GM18505 (cell line): Measurements from ENCODE around the gene PFN1.

Experiments used
- ATAC-seq: cut with Tn5 transposase; IDR thresholded peaks from one replicate; pipeline ENCODE4 v1.9.1; 2021; ENCODE audit not compliant: unreplicated experiment
- POLR2A ChIP-seq: IDR thresholded peaks from 4 replicates; pipeline ENCODE4 v1.6.1; 2011; ENCODE audit warnings: borderline replicate concordance; ENCODE audit not compliant: insufficient read depth, insufficient read length; ENCODE audit errors: extremely low read depth

Gene PFN1

GRCh38 chr17:4945176-4945943 lies 3.0 kb downstream of the PFN1 start:
- peak; percentile 73 for TF ChIP-seq POLR2A
- ATAC-seq: no peak

DNA sequence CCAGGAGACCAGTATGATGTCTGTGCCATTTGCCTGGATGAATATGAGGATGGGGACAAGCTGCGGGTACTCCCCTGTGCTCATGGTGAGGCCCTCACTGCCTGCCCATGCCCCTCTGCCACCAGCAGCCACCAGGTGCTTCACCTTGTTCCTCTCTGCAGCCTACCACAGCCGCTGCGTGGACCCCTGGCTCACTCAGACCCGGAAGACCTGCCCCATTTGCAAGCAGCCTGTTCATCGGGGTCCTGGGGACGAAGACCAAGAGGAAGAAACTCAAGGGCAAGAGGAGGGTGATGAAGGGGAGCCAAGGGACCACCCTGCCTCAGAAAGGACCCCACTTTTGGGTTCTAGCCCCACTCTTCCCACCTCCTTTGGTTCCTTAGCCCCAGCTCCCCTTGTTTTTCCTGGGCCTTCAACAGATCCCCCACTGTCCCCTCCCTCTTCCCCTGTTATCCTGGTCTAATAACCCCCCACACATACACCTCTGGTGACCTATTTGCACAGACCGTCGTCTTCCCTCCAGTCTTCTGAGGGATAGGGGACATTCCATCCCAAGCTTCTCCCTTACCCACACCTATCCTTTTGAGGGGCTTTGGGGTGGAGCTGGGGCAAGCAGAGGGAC lies 3.7 kb downstream of the PFN1 start:
- ATAC-seq: no peak
- no peak for TF ChIP-seq POLR2A

GRCh38 chr17:4944163-4944553 lies 4.2 kb downstream of the PFN1 start:
- ATAC-seq: no peak
- peak; percentile 58 for TF ChIP-seq POLR2A

DNA sequence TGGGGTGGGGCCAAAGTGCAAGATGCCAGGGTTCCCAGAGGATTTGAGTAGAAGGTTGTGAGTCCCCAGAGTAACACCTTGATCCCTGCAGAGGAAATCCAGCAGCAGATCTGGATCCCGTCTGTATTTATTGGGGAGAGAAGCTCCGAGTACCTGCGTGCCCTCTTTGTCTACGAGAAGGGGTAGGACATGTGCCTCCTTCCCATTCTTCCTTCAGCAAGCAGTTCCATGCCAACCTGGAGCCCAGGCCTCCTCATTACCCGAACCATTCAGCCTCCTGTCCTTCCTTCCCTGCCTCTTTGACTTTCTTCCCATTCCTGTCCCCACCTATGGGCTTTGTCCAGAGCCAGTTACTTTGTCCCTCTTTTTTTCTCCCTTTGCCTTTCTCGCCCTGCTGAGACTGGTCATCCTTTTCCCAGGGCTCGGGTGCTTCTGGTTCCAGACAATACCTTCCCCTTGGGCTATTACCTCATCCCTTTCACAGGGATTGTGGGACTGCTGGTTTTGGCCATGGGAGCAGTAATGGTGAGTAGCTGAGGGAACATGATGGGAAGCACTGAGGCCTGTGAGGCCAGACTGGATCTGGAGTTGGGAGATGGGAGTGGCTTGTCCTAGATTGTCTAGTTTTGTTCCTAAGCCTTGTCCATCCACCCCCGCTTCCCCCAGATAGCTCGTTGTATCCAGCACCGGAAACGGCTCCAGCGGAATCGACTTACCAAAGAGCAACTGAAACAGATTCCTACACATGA lies 5.4 kb downstream of the PFN1 start:
- ATAC-seq: no peak
- TF ChIP-seq POLR2A: no peak

DNA sequence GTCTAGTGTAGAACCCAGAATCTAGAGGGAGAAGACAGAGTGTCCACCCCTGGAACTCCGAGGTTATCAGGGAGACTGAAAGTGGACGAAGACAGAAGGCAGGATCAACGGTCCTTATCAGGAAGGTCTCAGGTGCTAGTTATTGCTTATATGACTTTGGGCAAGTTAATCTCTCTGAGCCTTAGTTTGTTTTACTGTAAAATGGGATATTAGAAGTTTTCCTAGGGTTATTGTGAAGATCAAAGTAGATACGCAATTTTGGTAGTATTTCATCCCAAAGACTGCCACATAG lies 7.1 kb downstream of the PFN1 start:
- no peak for ATAC-seq
- TF ChIP-seq POLR2A: no peak

GRCh38 chr17:4940555-4941318 lies 7.6 kb downstream of the PFN1 start:
- no peak for TF ChIP-seq POLR2A
- no peak for ATAC-seq

DNA sequence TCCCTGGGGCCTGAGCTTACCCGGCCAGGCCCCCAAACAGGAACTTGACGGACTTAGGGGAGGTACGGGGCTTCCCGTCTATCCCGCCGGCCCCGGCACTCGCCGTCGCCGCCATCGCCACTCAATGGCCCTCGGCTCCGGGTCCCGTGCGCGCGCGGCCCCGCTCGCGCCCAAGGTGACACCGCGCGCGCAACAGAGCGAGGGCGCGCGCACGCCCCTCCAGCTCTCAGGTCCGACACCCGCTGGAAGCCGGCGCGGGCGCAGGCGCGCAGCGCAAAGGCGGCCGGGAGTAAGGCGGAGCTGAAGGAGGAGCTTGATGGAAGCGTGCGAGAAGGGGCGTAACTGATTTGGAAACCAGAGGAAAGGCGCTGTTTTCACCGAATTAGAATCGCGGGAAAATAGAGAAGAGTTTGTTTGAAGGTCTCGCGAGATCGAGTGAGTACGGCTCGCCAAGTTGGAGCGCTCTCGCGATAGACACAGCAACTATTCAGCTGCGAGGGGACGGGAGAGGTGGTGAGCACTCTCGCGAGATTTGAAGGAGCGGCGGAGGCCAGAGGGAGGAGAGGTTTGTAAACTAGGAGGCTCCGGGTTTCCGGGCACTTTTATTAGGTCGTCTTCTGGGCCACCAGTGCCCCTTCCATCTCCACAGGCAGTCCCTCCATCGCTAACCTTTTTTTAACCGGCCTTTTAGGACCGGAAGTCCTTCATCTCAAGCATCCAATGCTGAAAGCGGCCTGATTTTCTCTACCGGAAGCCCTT lies 8.4 kb downstream of the PFN1 start, which contains the start of the genes RNF167 and SLC25A11:
TSS of gene RNF167 (plus strand) at position 473 of the 759 bp plus-strand sequence. CDS start 642 bp downstream, outside the sequence.
TSS of gene SLC25A11 (minus strand) at position 251 of the 759 bp plus-strand sequence. CDS start at position 115, 136 bp downstream.
- TF ChIP-seq POLR2A: peak; percentile 90
- peak; percentile 64 for ATAC-seq

GRCh38 chr17:4939546-4939795 lies 8.9 kb downstream of the PFN1 start:
- peak; percentile 12 for ATAC-seq
- TF ChIP-seq POLR2A: no peak

DNA sequence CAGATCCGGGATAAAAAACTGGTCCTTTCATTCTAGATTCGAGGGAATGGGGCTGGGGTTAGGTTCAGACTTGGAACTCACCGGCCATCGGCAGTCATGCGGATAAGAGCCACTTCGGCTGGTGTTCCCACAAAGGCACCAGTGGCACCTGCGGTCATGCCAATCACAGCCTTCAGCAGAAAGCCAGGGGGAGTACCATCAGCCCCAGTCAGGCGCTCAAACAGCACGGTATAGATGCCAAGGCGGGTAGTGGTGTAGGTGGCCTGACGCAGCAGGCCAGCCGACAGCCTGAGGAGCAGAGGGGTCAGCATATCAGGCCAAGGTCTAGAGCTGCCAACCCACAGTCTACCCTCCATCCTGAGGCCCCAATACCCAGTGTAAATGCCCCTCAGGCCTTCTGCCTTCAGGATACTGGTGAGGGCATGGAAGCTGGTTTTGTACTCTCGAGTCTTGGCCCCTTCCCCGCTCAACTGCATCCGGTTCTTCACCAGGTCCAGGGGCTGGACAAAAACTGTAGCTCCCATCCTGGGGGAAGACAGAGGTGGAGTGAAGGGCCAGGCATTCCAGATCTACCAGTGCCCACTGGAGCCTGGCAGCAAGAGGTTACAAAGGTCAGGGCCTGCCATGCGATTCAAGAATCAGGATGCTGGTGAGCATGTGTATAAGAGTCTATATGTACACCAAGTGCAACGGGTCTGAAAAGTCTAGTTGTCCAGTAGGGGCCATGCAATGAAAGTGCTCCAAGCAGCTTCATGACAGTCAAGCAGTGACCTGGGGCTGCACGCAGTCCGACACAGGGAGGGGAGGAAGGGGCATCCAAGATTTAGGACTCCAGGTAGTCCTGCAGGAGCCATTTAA lies 9.4 kb downstream of the PFN1 start:
- no peak for TF ChIP-seq POLR2A
- ATAC-seq: no peak

DNA sequence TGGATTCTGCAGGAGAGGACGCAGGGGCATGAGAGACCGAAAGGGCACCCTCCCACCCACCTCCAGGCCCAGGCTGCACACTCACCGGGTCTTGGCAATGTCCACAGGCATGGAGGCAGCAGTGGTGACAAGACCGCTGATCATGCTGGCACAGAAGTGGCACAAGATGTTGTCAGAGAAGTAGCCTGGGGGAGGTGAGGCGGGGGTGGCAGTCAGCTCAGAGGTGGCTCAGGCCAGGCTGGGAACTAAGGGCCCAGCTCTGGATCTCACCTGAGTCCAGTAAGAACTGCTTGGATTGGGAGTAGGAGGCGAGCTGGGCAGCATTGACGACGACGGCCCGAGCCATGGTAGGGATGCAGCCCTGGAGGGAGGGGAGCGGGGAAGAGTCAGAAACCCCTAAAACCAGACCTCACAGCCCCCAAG lies 10.2 kb downstream of the PFN1 start:
- ATAC-seq: no peak
- no peak for TF ChIP-seq POLR2A

DNA sequence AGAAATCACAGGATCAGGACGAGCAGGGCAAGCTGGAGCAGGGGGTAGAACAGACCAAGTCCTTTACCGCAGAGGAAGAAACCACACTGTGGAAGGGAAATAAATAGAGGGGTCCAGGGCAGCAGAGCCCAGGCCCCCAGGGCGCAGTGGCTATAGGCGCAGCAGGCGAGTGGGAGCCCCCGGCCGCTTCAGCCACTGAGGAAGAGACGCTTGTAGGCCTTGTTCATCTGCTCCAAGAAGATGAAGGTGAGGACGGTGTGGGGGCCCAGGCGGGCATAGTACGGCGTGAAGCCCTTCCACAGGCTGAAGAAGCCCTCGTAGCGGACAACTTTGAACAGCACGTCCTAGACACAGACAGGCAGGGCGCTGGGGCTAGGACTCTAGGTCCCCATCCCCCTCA lies 10.8 kb downstream of the PFN1 start:
- no peak for ATAC-seq
- TF ChIP-seq POLR2A: no peak

- no peak for TF ChIP-seq POLR2A
- ATAC-seq: no peak
Observed at GRCh38 chr17:4936436-4936835, 11.9 kb downstream of the PFN1 start.

GRCh38 chr17:4935650-4936049 lies 12.7 kb downstream of the PFN1 start:
- ATAC-seq: no peak
- no peak for TF ChIP-seq POLR2A
